GM06990 (cell line): Measurements from ENCODE around the gene OPCML.

ENCODE experiments used
- DNase-seq: peaks from one replicate; pipeline ENCODE4 v3.0.0-alpha.2; 2011; ENCODE audit not compliant: insufficient read length; ENCODE audit errors: extremely low read depth
- H3K27me3 ChIP-seq: replicated peaks from 2 replicates; pipeline ENCODE4 v1.6.0; 2011; ENCODE audit warnings: low read length; ENCODE audit not compliant: control insufficient read depth, insufficient read depth
- H3K36me3 ChIP-seq: 2 replicates; pipeline ENCODE4 v1.5.1; 2011; ENCODE audit warnings: low read length; ENCODE audit not compliant: control insufficient read depth, insufficient read depth
- H3K4me3 ChIP-seq: replicated peaks from 2 replicates; pipeline ENCODE4 v1.5.1; 2011; ENCODE audit warnings: low read depth, mild to moderate bottlenecking, control low read depth, low read length
- TF ChIP-seq, protein P1 (sequence below): IDR thresholded peaks from 2 replicates; pipeline ENCODE4 v1.5.1; 2011; ENCODE audit warnings: low read length, control low read depth, mild to moderate bottlenecking, inconsistent platforms; ENCODE audit not compliant: insufficient read depth, poor library complexity, severe bottlenecking

Gene OPCML

DNA sequence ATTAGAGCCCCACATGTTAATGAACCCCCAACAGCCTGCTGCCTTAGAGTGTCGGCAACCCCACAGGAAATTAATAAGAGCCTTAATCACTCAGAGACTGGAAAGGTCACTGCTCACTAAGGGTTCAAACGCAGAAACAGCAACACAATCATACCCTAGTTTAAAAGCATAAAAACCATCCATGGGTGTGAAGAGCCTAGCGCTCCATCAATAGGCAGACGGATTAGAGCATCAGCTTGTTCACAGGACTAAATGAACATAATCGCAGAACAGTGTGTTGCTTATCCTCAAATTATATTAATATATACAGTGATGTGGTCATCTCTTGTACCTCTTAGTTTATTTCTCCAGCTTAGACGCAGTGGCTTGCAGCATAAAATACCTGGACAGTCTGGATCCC is 720.7 kb downstream of the OPCML start:
- Histone ChIP-seq H3K27me3 (no peaks in the 10 kb centered on the region), H3K36me3 (no peaks in the 10 kb centered on the region), H3K4me3 (no peak overlapping the region)
- no peak for DNase-seq
- TF ChIP-seq, protein P1, sequence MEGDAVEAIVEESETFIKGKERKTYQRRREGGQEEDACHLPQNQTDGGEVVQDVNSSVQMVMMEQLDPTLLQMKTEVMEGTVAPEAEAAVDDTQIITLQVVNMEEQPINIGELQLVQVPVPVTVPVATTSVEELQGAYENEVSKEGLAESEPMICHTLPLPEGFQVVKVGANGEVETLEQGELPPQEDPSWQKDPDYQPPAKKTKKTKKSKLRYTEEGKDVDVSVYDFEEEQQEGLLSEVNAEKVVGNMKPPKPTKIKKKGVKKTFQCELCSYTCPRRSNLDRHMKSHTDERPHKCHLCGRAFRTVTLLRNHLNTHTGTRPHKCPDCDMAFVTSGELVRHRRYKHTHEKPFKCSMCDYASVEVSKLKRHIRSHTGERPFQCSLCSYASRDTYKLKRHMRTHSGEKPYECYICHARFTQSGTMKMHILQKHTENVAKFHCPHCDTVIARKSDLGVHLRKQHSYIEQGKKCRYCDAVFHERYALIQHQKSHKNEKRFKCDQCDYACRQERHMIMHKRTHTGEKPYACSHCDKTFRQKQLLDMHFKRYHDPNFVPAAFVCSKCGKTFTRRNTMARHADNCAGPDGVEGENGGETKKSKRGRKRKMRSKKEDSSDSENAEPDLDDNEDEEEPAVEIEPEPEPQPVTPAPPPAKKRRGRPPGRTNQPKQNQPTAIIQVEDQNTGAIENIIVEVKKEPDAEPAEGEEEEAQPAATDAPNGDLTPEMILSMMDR = no peak

GRCh38 chr11:132809070-132809469 is 723.2 kb downstream of the OPCML start:
- no peak for DNase-seq
- Histone ChIP-seq H3K27me3 (no peaks in the 10 kb centered on the region), H3K4me3 (no peak overlapping the region), H3K36me3 (no peaks in the 10 kb centered on the region)
- TF ChIP-seq, protein P1 = no peak

DNA sequence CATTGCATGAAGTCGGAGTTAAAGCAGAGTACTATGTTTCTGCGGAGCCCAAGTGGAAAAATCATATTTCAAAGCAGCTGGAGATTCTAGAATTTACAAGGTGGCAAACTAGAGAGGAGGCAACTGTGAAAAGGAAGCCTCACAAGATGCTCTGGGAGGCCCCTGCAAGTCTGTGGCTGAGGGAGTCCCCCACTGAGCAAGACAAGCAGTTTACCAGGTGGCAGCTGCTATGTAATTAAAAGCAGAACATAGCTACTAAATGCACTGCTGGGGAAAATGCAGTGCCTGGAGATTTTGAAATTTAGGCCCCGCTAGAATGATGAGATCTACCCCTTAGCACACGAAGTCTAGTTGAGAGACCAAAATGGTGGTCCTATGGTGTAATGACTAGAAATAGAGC is 728.0 kb downstream of the OPCML start:
- Histone ChIP-seq H3K27me3 (no peaks in the 10 kb centered on the region), H3K4me3 (no peak overlapping the region), H3K36me3 (no peaks in the 10 kb centered on the region)
- no peak for DNase-seq
- TF ChIP-seq, protein P1 = no peak

DNA sequence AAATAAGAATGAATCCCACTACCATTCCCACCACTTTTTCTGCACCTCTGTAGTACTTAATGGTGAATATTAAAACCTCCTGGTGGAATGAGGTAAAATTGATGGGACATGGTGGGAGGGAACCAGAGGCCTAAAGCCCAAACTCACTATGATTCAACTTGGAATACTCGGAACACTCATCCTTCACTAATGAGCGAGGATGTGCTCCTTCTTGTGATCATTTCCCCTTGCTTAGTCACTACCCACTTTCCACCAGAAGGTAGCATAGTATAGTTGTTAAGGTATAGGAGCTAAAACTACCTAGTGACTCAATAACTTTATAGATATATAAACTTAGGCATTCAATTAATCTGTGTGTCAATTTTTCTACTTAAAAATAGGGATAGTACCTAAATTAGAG is 728.9 kb downstream of the OPCML start:
- no peak for DNase-seq
- Histone ChIP-seq H3K27me3 (no peaks in the 10 kb centered on the region), H3K36me3 (no peaks in the 10 kb centered on the region), H3K4me3 (no peak overlapping the region)
- TF ChIP-seq, protein P1 = no peak

DNA sequence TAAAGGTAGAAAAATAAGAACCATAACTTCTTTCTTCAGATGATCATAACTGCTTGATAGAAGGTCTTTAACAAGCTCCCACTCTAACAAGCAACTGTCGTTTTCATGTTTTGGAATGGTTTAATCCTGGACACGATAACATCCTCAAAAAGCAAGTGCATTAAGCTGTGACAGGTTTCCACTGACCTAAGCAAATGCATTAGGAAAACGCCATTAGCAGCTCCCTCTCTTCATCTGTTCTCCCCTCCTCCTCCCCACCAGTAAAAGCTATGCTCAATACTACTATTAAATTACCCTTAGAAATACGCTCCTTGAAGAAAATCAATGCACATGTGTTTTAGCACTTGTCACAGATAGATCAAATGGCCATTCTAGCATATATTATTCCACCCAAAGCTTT is 729.4 kb downstream of the OPCML start:
- TF ChIP-seq, protein P1 = no peak
- Histone ChIP-seq H3K4me3 (no peak overlapping the region), H3K36me3 (no peaks in the 10 kb centered on the region), H3K27me3 (no peaks in the 10 kb centered on the region)
- no peak for DNase-seq

- no peaks in the 10 kb centered on the region for H3K36me3 ChIP-seq
- H3K4me3 ChIP-seq = no peak overlapping the region
- no peaks in the 10 kb centered on the region for H3K27me3 ChIP-seq
- no peak for DNase-seq
- TF ChIP-seq, protein P1 = no peak
Observed at GRCh38 chr11:132793831-132794230, 738.5 kb downstream of the OPCML start.
